Activated effector memory CD4-positive, alpha-beta T cell treated with anti-CD3 and anti-CD28 coated beads, Interleukin-2, amount 50 U/mL, for 16 hours (primary cell): ENCODE measurements around the gene ECHS1.
"Not testable (repeated sequence)": the region's sequence is repeated elsewhere in the genome, so short reads cannot be mapped to it uniquely, and the experiment has no call there.

ENCODE experiments used
- DNase-seq: peaks from one replicate; pipeline ENCODE4 v3.0.0-alpha.2; 2020

The ECHS1 gene

GRCh38 chr10:133322064-133322709 is 51.0 kb downstream of the ECHS1 start:
- not testable (repeated sequence) for DNase-seq

- not testable (repeated sequence) for DNase-seq
Observed at GRCh38 chr10:133320852-133321422, 52.2 kb downstream of the ECHS1 start.

DNA sequence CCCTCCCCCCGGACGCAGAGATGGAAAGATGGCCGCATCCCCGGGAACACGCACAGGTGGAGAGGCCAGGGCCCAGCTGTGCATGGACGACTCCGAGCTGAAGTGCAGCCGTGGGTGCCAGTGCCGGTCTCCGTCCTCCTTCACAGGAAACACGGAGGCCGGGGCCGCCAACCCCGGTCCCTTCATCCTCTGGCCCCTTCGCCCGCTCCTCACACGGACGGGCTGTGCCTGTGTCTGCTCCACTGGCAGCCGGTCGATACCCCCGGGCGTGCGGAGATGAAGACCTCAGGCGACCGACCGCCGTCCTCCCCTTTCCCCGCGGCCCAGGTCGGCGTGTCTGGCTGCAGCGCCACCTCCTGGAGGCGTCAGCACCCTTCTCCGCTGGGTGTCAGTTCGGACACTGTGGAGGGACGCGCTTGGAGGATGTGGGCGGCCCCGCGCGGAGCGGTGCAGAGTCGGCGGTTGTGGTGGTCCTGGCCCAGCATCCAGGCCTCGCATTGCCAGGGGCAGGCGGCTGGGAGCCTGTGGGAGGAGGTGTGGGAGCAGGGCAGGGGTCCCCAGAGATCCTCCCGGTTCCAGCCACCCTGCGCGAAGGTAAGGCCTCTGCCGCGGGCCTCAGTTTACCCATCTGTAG is 54.5 kb downstream of the ECHS1 start:
- DNase-seq: peak; percentile 89

GRCh38 chr10:133316732-133317131 is 56.4 kb downstream of the ECHS1 start:
- no peak for DNase-seq

- DNase-seq: no peak
Observed at GRCh38 chr10:133316266-133316665, 56.9 kb downstream of the ECHS1 start.

GRCh38 chr10:133315847-133316246 is 57.3 kb downstream of the ECHS1 start:
- no peak for DNase-seq

GRCh38 chr10:133314911-133315310 is 58.2 kb downstream of the ECHS1 start:
- no peak for DNase-seq

DNA sequence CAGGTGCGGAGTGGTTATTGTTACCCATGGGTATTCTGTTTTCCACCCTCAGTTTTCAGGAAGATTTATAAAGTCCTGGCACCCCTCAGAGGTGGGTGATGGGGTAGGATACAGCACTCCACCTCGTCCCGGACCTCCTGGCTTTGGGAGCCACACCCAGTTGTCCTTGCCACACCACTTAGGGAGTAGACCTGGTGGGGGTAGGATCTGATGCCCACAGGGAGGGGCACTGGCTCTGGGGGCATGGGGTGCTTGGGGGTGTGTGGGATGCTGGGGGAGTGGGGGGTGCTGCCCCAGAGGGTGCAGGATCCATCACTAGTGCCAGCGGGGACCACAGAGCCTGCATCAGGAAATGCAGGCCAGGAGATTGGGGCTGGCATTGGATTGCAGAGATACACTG is 60.0 kb downstream of the ECHS1 start:
- no peak for DNase-seq

GRCh38 chr10:133312769-133313145 is 60.4 kb downstream of the ECHS1 start:
- DNase-seq: no peak
